Measurements from ENCODE around the gene DNER.
"Not testable (repeated sequence)": the region's sequence is repeated elsewhere in the genome, so short reads cannot be mapped to it uniquely, and the experiment has no call there.

The DNER gene

GRCh38 chr2:229375251-229375650 lies 339.1 kb downstream of the DNER start:
- FAIRE-seq = no peak

GRCh38 chr2:229373311-229373710 lies 341.0 kb downstream of the DNER start:
- FAIRE-seq = not testable (repeated sequence)

GRCh38 chr2:229372207-229372606 lies 342.1 kb downstream of the DNER start:
- FAIRE-seq = no peak

GRCh38 chr2:229371086-229371485 lies 343.3 kb downstream of the DNER start:
- FAIRE-seq = no peak

GRCh38 chr2:229370509-229370908 lies 343.8 kb downstream of the DNER start:
- FAIRE-seq = no peak

- FAIRE-seq = no peak
Measured at GRCh38 chr2:229363185-229363814, 351.1 kb downstream of the DNER start.

GRCh38 chr2:229350883-229351282 lies 363.5 kb downstream of the DNER start:
- FAIRE-seq = no peak

GRCh38 chr2:229350117-229350805 lies 364.1 kb downstream of the DNER start:
- FAIRE-seq = no peak

- FAIRE-seq = no peak
Measured at GRCh38 chr2:229348128-229348527, 366.2 kb downstream of the DNER start.

GRCh38 chr2:229346816-229347540 lies 367.4 kb downstream of the DNER start:
- FAIRE-seq = no peak

- no peak for FAIRE-seq
Measured at GRCh38 chr2:229344955-229345354, 369.4 kb downstream of the DNER start.

- FAIRE-seq = no peak
Measured at GRCh38 chr2:229344151-229344551, 370.2 kb downstream of the DNER start.

- no peak for FAIRE-seq
Measured at GRCh38 chr2:229343661-229344060, 370.7 kb downstream of the DNER start.

- no peak for FAIRE-seq
Measured at GRCh38 chr2:229342376-229342775, 372.0 kb downstream of the DNER start.

- FAIRE-seq = no peak
Measured at GRCh38 chr2:229340086-229340760, 374.1 kb downstream of the DNER start.

- no peak for FAIRE-seq
Measured at GRCh38 chr2:229339618-229340017, 374.7 kb downstream of the DNER start.

GRCh38 chr2:229339171-229339570 lies 375.2 kb downstream of the DNER start:
- not testable (repeated sequence) for FAIRE-seq

- no peak for FAIRE-seq
Measured at GRCh38 chr2:229335877-229336346, 378.4 kb downstream of the DNER start.

- no peak for FAIRE-seq
Measured at GRCh38 chr2:229335330-229335729, 379.0 kb downstream of the DNER start.

GRCh38 chr2:229330952-229331351 lies 383.4 kb downstream of the DNER start:
- FAIRE-seq = no peak

GRCh38 chr2:229319558-229319957 lies 394.8 kb downstream of the DNER start:
- FAIRE-seq = no peak

GRCh38 chr2:229314117-229314516 lies 400.2 kb downstream of the DNER start:
- FAIRE-seq = no peak

- FAIRE-seq = no peak
Measured at GRCh38 chr2:229313591-229313990, 400.8 kb downstream of the DNER start.

All from colon (tissue), 2 donors.